H9 (cell line): ENCODE data around the gene WDR13. TPM values are rescaled to one million over a fixed set of nuclear protein-coding genes. Genes with fewer than 3 reads are reported as not detected.

Source experiments
- DNase-seq: peaks from one replicate; pipeline ENCODE4 v3.0.0-alpha.2; 2017
- H2AFZ ChIP-seq: one replicate; pipeline ENCODE4 v1.6.1; 2013; ENCODE audit warnings: mild to moderate bottlenecking, low read length, control low read depth, moderate library complexity
- H2AK5ac ChIP-seq: 2 replicates; pipeline ENCODE4 v1.6.1; 2013; ENCODE audit warnings: low read length, control low read depth, mixed read lengths; ENCODE audit not compliant: insufficient read length
- H2BK120ac ChIP-seq: one replicate; pipeline ENCODE4 v1.6.1; 2013; ENCODE audit warnings: low read depth, mild to moderate bottlenecking, low read length, control low read depth, inconsistent platforms; ENCODE audit not compliant: poor library complexity, severe bottlenecking
- H2BK12ac ChIP-seq: 2 replicates; pipeline ENCODE4 v1.6.1; 2013; ENCODE audit warnings: low read length, control low read depth, mixed read lengths, low read depth; ENCODE audit not compliant: insufficient read length
- H2BK15ac ChIP-seq: 2 replicates; pipeline ENCODE4 v1.6.1; 2013; ENCODE audit warnings: low read depth, low read length, control low read depth
- H2BK20ac ChIP-seq: one replicate; pipeline ENCODE4 v1.6.1; 2013; ENCODE audit warnings: low read depth, mild to moderate bottlenecking, low read length, control low read depth, inconsistent platforms; ENCODE audit not compliant: poor library complexity, severe bottlenecking
- H2BK5ac ChIP-seq: 2 replicates; pipeline ENCODE4 v1.6.1; 2013; ENCODE audit warnings: low read length, control low read depth, mixed read lengths; ENCODE audit not compliant: insufficient read length
- H3K14ac ChIP-seq: 2 replicates; pipeline ENCODE4 v1.6.1; 2013; ENCODE audit warnings: low read length, control low read depth; ENCODE audit not compliant: insufficient read depth
- H3K18ac ChIP-seq: 2 replicates; pipeline ENCODE4 v1.6.1; 2013; ENCODE audit warnings: low read depth, mild to moderate bottlenecking, mixed read lengths, low read length, control low read depth; ENCODE audit not compliant: insufficient read length
- H3K23ac ChIP-seq: 2 replicates; pipeline ENCODE4 v1.6.1; 2013; ENCODE audit warnings: low read length, control low read depth, mixed read lengths, low read depth; ENCODE audit not compliant: insufficient read length
- H3K23me2 ChIP-seq: 2 replicates; pipeline ENCODE4 v1.6.1; 2013; ENCODE audit warnings: low read depth, mild to moderate bottlenecking, mixed read lengths, low read length, control low read depth; ENCODE audit not compliant: insufficient read length, poor library complexity, severe bottlenecking
- H3K27ac ChIP-seq: 2 replicates; pipeline ENCODE4 v1.5.1; 2013; ENCODE audit warnings: low read length, control low read depth, mixed read lengths, low read depth; ENCODE audit not compliant: insufficient read length
- H3K27me3 ChIP-seq: 2 replicates; pipeline ENCODE4 v1.6.1; 2013; ENCODE audit warnings: low read length, control low read depth, inconsistent platforms; ENCODE audit not compliant: insufficient read depth
- H3K4ac ChIP-seq: 2 replicates; pipeline ENCODE4 v1.6.1; 2013; ENCODE audit warnings: low read depth, mild to moderate bottlenecking, control low read depth, inconsistent platforms, low read length, moderate library complexity
- H3K4me1 ChIP-seq: 2 replicates; pipeline ENCODE4 v1.6.1; 2013; ENCODE audit warnings: low read length, control low read depth, inconsistent platforms; ENCODE audit not compliant: insufficient read depth
- H3K4me2 ChIP-seq: 2 replicates; pipeline ENCODE4 v1.6.1; 2013; ENCODE audit warnings: low read length, control low read depth, mixed read lengths; ENCODE audit not compliant: insufficient read length, insufficient read depth
- H3K56ac ChIP-seq: 2 replicates; pipeline ENCODE4 v1.6.1; 2013; ENCODE audit warnings: low read depth, mild to moderate bottlenecking, mixed read lengths, low read length, control low read depth; ENCODE audit not compliant: insufficient read length
- H3K79me1 ChIP-seq: 2 replicates; pipeline ENCODE4 v1.6.1; 2013; ENCODE audit warnings: low read depth, mild to moderate bottlenecking, moderate library complexity, low read length, control low read depth, inconsistent platforms; ENCODE audit not compliant: insufficient read depth, poor library complexity, severe bottlenecking
- H3K79me2 ChIP-seq: 2 replicates; pipeline ENCODE4 v1.6.1; 2013; ENCODE audit warnings: low read length, control low read depth, inconsistent platforms; ENCODE audit not compliant: insufficient read depth
- H3K9ac ChIP-seq: 2 replicates; pipeline ENCODE4 v1.6.1; 2013; ENCODE audit warnings: low read length, control low read depth, mixed read lengths; ENCODE audit not compliant: insufficient read length; ENCODE audit errors: extremely low read depth
- H3K9me3 ChIP-seq: one replicate; pipeline ENCODE4 v1.6.1; 2013; ENCODE audit warnings: low read depth, low read length, inconsistent platforms; ENCODE audit not compliant: control insufficient read depth
- H3T11ph ChIP-seq: one replicate; pipeline ENCODE4 v1.6.1; 2013; ENCODE audit warnings: mild to moderate bottlenecking, low read length, control low read depth, inconsistent platforms
- H4K20me1 ChIP-seq: one replicate; pipeline ENCODE4 v1.6.1; 2013; ENCODE audit not compliant: control insufficient read depth, insufficient read length, insufficient read depth
- H4K5ac ChIP-seq: 2 replicates; pipeline ENCODE4 v1.6.1; 2013; ENCODE audit warnings: low read depth, mild to moderate bottlenecking, mixed read lengths, low read length, control low read depth; ENCODE audit not compliant: insufficient read length
- H4K8ac ChIP-seq: replicated peaks from 2 replicates; pipeline ENCODE4 v1.6.1; 2013; ENCODE audit warnings: low read length, control low read depth, mixed read lengths, low read depth; ENCODE audit not compliant: insufficient read length
- H4K91ac ChIP-seq: 2 replicates; pipeline ENCODE4 v1.6.1; 2013; ENCODE audit warnings: low read depth, mild to moderate bottlenecking, moderate library complexity, mixed read lengths, low read length, control low read depth; ENCODE audit not compliant: insufficient read length
- H3K27ac Mint-ChIP-seq, 3 experiments: 2 replicates in 2 of 3; 3 replicates in 1 of 3; pipeline ENCODE4 v1.8.0; 2020 to 2021; ENCODE audit warnings: mixed read lengths in 3 of 3, mild to moderate bottlenecking in 1 of 3, moderate library complexity in 1 of 3
- H3K27me3 Mint-ChIP-seq: 2 replicates; pipeline ENCODE4 v1.8.0; 2021; ENCODE audit warnings: low read depth, mild to moderate bottlenecking, moderate library complexity, mixed read lengths
- H3K36me3 Mint-ChIP-seq, 3 experiments: 2 replicates in 2 of 3; 3 replicates in 1 of 3; pipeline ENCODE4 v1.8.0; 2020 to 2021; ENCODE audit warnings: low read depth in 3 of 3, mixed read lengths in 3 of 3; ENCODE audit not compliant: insufficient read depth in 1 of 3
- H3K4me1 Mint-ChIP-seq, 2 experiments: 2 replicates each; pipeline ENCODE4 v1.8.0; 2020; ENCODE audit warnings: mixed read lengths in 2 of 2
- H3K4me3 Mint-ChIP-seq, 2 experiments: 2 replicates in 1 of 2; 3 replicates in 1 of 2; pipeline ENCODE4 v1.8.0; 2020 to 2021; ENCODE audit warnings: mild to moderate bottlenecking in 2 of 2, mixed read lengths in 2 of 2, moderate library complexity in 1 of 2
- H3K9me3 Mint-ChIP-seq, 2 experiments: 2 replicates in 1 of 2; 3 replicates in 1 of 2; pipeline ENCODE4 v1.8.0; 2020; ENCODE audit warnings: mild to moderate bottlenecking in 2 of 2, mixed read lengths in 2 of 2, moderate library complexity in 1 of 2
- CTCF ChIP-seq: fragments of 200-600 bp; sonication (generic); conservative IDR thresholded peaks from 3 replicates; pipeline ENCODE4 v1.8.0; 2021; ENCODE audit warnings: antibody characterized with exemption, mild to moderate bottlenecking
- WGBS: extraction: QIAGEN DNeasy Blood & Tissue Kit; methylation state at CpG from one replicate; pipeline ENCODE4 v1.1.7; 2013; ENCODE audit warnings: missing lambda C conversion rate, low lambda C conversion rate, mixed read lengths; ENCODE audit not compliant: insufficient read length; ENCODE audit errors: extremely low coverage; 5-methylcytosine and 5-hydroxymethylcytosine counted together
- total RNA-seq: library from RNA; stranded (reverse); gene quantifications from 2 replicates; pipeline ENCODE4 v1.2.1, GENCODE V29; 2021

Gene WDR13
- total RNA-seq, 1 experiment from 2014 or later: 29.4 TPM

- H2AFZ ChIP-seq: no peak overlapping the region
- no peak overlapping the region for H2BK15ac ChIP-seq
- peak overlapping the region in 1 of 3 experiments; percentile 87; a peak in 3 of 7 replicates for H3K27ac Mint-ChIP-seq
- peaks cover 2% of the 10 kb centered on the region; the same call in 1 of the 2 replicates for H3K27me3 Mint-ChIP-seq
- H3K9me3 Mint-ChIP-seq: peaks cover 60 to 78% of the 10 kb centered on the region in 2 experiments
- no peaks in the 10 kb centered on the region for H3K27me3 ChIP-seq
- peaks cover 28% of the 10 kb centered on the region for H3K9me3 ChIP-seq
- H3K4me1 ChIP-seq: no peaks in the 10 kb centered on the region
- no peak overlapping the region for H4K8ac ChIP-seq
- H2AK5ac ChIP-seq: no peak overlapping the region
- H3K18ac ChIP-seq: no peak overlapping the region
- WGBS: no CpG with 5 or more reads among the region's 5 CpGs
- no peaks in the 10 kb centered on the region for H3K79me2 ChIP-seq
- H3K23me2 ChIP-seq: no peaks in the 10 kb centered on the region
- no peak overlapping the region for H2BK120ac ChIP-seq
- H2BK5ac ChIP-seq: no peak overlapping the region
- TF ChIP-seq CTCF: no peak
- no peak overlapping the region for H3K4ac ChIP-seq
- H3K4me1 Mint-ChIP-seq: peaks cover 3 to 5% of the 10 kb centered on the region in 2 experiments
- H3K79me1 ChIP-seq: no peaks in the 10 kb centered on the region
- H4K91ac ChIP-seq: no peak overlapping the region
- no peak overlapping the region for H3K23ac ChIP-seq
- no peak overlapping the region for H2BK12ac ChIP-seq
- DNase-seq: no peak
- H3K27ac ChIP-seq: no peak overlapping the region
- H3K56ac ChIP-seq: no peak overlapping the region
- H3K4me3 Mint-ChIP-seq: no peak overlapping the region
- H3K14ac ChIP-seq: no peak overlapping the region
- peaks cover 0 to 3% (median 0%) of the 10 kb centered on the region in 3 experiments; a peak in 2 of 7 replicates for H3K36me3 Mint-ChIP-seq
- no peak overlapping the region for H3T11ph ChIP-seq
- H3K4me2 ChIP-seq: no peak overlapping the region
- no peak overlapping the region for H4K5ac ChIP-seq
- H2BK20ac ChIP-seq: no peak overlapping the region
- H4K20me1 ChIP-seq: no peaks in the 10 kb centered on the region
- H3K9ac ChIP-seq: no peak overlapping the region
Measured at GRCh38 chrX:48616576-48616975, 19.3 kb downstream of the WDR13 start.
